Activated CD8-positive, alpha-beta memory T cell treated with anti-CD3 and anti-CD28 coated beads for 1 hour (primary cell): Measurements from ENCODE around the gene SEMA5A.

ENCODE experiments used
- DNase-seq, 2 donors: peaks; one replicate each; pipeline ENCODE4 v3.0.0-alpha.2; 2020; ENCODE audit warnings: low read depth in 1 of 2; ENCODE audit errors: extremely low read depth in 1 of 2

Gene SEMA5A

DNA sequence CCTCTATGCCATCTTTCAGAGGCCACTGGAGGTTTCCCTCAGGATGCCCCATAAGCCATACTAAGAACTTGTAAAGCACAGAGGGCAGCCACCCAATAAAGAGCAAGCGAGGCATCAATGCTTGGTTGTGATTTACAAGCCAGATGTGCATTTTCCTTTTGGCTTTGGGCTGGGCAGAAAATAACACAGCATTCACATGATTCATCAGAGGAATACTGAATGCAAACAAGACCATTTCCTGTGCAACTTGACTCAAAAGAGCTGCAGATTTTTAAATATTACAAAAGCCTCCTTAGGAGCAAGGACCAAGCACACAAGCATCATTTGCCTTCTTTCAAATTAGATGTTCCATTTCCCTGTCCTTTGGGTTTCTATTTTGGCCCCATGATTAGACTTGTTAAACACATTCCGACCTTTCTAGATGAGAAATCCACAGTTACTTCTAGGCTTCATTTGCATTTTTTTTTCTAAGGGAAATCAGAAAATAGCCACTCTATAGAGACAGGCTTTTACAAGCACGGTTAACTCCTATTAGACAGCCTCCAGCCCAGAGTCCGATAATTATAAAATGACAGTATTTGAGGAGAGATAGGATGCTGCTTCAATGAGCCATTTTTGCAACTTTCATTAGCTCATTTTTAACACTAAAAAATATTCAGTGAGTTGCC, 207.8 kb downstream of the SEMA5A start:
- no peak for DNase-seq

- no peak for DNase-seq
These were observed 209.9 kb downstream of the SEMA5A start for GRCh38 chr5:9335754-9336495.

- DNase-seq = no peak
These were observed 210.6 kb downstream of the SEMA5A start for GRCh38 chr5:9335269-9335668.

GRCh38 chr5:9332026-9332425, 213.8 kb downstream of the SEMA5A start:
- DNase-seq = no peak

DNA sequence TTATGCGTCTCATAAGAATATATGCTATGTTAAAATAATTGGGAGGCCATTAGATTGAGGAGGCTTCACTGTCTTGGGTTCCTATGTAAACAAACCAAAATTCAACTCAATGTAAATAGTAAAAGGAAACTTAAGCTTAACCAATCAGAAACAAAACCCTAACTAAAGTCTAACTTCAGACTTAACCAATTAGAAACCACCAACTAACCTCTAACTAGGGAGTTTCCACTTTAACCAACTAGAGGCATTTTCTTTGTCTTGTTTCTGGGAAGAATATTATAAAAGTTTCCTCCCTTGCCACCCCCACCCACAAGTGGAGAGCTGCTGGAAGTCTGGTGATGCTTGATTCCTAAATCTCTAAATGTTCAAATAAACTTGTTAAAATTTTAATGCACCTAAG, 214.5 kb downstream of the SEMA5A start:
- no peak for DNase-seq

- DNase-seq = no peak
These were observed 216.8 kb downstream of the SEMA5A start for GRCh38 chr5:9329125-9329524.

DNA sequence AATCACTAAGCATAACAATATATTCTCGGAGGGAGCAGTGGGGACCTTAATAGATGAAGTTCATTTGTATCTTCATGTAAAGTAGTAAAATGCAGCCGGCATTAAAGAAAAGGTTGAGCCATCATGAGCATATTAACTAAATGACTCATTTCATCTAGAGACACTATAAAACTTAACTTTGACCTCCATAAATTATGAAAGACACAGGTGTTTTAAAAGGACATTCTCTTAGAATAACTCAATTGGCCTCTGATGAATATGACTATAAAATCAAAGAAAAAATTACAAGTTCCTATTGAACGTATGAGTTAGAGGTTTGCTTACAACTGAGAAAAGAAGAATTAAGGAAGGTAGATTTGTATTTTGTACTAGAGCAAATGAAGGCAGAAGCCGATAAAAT, 220.3 kb downstream of the SEMA5A start:
- DNase-seq = no peak

DNA sequence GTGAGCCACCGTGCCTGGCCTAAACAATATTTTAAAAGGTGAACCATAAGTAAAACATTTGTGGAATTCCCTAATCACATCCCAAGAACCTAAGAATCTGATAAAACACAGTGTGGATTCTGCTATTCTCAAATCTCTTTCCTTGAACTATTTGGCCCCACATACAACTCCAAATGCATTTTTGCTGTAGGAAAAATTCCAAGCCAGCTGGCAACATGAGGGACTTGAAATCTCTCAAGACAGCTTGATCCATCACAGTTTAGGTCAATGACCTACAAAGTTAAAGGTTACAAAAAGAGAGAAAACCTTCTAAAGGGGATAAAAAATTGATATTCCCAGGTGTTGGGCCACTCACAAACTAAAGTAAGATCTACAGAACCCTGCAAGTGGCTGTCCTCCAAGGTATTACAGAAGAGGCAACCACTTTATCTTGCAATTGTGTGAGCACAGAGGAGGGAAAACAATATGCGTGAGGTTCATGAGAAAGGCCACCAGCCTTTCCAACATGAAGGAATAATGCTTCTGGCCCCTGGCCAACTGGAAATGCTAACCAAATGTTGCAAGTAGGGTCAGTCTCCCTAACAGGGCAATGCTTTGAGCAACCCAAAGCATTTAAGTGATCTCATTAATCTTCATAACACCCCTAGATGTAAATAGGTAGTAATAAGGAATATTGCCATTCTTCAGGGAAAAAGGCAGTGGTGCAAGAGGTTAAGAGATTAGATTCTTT, 221.4 kb downstream of the SEMA5A start:
- no peak for DNase-seq

DNA sequence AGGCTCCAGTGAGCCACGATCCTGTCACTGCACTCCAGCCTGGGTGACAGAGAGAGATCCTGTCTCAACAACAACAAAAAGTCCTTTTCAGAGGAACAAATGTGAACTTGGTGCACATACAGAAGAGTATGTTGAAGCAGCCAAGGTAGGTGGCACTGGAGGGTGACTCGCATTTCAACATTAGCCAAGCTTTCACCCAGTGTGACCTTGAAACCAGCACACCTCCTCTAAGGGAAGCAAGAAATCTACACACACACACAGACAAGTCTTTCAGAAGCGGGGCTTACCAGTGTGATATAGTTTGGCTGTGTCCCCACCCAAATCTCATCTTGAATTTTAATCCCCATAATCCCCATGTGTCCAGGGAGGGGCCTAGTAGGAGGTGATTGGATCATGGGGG, 225.2 kb downstream of the SEMA5A start:
- DNase-seq = no peak

DNA sequence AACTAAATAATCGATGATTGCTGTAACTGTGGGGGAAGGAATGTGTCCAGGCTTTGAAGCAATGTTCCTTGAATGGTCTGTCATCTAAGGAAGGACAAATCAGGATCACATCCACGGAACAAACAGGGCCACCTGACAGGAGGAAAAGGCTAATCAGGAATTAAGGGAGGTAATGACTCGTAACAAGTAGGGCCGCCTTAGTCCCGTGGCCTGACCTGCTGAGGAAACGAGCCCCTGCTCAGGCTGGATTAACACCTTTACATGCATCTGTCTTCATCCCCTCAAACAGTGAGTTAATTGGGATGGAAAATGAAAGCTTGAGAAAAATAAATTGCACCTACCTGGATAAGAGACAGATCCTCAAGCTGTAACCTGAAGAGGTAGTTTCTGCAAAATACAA, 227.8 kb downstream of the SEMA5A start:
- no peak for DNase-seq

DNA sequence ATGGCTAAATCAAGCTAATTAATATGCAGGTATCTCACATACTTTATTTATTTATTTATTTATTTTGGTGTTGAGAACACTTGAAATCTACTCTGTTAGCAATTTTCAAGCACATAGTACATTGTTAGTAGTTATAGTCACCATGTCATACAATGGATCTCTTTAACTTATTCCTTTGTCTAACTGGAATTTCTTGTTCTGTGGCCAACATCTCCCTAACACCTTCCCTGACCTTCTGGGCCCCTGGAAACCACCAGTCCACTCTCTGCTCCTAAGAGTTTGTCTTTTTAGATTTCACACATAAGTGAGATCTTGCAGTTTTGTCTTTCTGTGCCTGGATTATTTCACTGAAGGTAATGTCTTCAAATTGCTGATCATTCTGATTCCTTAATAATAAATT, 229.1 kb downstream of the SEMA5A start:
- no peak for DNase-seq

DNA sequence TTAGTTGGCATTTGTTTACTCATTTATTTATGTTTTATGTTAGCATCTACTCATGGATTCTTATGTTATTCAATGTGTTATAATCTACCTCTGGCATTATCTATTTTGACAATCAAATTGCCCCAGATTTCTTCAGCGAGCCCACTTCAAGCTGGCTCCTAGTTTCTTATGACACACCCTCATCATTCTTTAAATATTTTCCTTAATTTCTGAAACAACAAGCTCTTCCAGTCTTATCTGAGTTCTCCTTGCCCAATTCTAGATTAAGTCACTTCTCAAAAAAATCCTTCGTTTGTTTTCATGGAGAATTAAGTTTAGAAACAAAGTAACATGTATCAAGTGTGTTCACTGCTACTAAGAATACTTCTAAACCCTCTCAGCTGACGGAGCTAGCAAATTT, 229.8 kb downstream of the SEMA5A start:
- no peak for DNase-seq

DNA sequence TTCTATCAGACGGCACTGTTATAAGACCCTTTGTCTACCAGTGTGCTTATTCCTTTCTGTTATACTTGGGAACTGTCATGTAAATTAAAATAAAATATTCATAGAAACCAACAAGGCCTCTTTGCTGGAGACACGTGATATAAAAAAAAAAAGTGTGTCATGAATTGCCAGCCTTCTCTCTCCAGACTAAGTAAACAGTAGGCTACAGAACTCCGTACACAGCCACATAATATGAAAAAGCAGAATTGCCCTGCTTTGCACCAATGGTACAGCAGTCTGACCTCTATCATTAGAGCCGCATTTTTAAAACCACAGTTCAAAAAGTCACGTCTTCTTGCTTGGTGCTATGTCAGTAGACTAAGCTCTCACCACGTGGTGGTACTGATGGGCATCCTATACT, 231.3 kb downstream of the SEMA5A start:
- no peak for DNase-seq

- DNase-seq = no peak
These were observed 232.1 kb downstream of the SEMA5A start for GRCh38 chr5:9313751-9314150.

DNA sequence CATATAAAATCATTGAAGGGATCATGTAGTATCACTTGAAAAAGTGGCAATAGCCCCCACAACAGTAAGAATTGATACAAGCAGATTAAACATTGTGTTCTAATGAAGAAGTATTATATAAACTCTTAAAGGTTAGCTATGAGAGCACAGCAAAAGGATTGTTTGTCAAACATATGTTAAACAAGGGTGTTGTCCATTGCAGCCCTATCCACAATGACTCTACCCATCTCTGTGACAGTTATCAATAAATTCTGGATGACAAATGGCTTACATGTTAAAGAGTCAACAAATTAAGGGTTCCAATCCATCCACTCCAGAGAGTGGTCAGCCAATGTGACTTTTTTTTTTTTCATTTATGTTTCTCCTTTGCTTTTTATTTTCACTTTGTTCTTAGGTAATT, 238.7 kb downstream of the SEMA5A start:
- no peak for DNase-seq

- no peak for DNase-seq
These were observed 243.7 kb downstream of the SEMA5A start for GRCh38 chr5:9302218-9302617.

- no peak for DNase-seq
These were observed 244.7 kb downstream of the SEMA5A start for GRCh38 chr5:9301200-9301599.

GRCh38 chr5:9297134-9297533, 248.7 kb downstream of the SEMA5A start:
- no peak for DNase-seq

DNA sequence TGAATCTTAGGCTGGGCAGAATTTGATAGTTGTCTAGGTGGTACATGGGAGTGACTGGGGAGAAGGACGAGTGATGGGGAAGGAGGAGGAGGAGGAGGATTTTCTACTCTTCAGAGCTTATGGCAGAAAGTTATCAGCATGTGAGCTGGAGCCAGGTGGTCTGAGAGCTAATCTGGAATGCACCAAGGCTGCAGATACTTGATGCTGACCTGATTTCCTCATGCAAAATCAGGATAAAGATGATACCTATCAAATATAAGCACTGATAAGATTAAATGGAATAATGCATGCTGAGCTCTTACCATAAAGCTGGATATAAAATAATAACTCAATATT, 250.4 kb downstream of the SEMA5A start:
- no peak for DNase-seq

DNA sequence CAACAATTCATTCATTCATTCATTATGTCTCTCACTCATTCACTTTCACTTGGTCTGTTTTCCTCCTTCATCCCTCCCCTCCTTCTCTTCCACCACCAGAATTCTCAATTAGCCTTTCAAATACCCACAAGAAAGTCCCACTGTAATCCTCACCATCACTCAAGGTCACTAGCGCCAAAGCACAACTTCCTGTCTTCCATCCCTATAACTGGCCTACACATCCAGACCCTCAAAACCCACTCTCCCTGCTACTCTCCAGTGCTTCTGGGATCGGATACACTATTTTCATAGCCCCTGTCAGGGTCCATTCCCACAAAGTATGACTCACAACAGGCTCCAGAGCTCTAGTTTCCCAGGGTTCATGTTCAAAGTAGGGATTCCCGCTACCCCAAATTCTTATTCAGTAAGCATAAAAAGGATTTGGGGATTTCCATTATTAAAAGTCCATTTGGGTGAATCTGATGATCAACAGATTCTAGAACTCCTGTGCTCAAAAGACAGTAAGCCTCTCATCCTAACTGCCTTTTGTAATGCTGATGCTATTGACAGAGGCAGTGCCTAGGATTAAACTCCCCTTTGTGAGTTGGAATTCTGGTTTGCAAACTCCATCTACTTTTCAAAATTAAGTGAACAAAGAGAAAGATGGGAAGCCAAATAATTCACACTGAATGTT, 250.9 kb downstream of the SEMA5A start:
- DNase-seq = no peak

- no peak for DNase-seq
These were observed 257.6 kb downstream of the SEMA5A start for GRCh38 chr5:9288234-9288633.
